Stimulated activated CD4-positive, alpha-beta T cell treated with anti-CD3 and anti-CD28 coated beads, Interleukin-1b, Interleukin-23, amount 100 ng/mL, for 1 hour (primary cell): Measurements from ENCODE around the gene PRKCA.
"Not testable (repeated sequence)": the region's sequence is repeated elsewhere in the genome, so short reads cannot be mapped to it uniquely, and the experiment has no call there.

Source experiments
- DNase-seq, 2 donors: peaks; one replicate each; pipeline ENCODE4 v3.0.0-alpha.2; 2020; ENCODE audit warnings: low read depth in 2 of 2

The PRKCA gene

GRCh38 chr17:66438101-66438500, 135.7 kb downstream of the PRKCA start:
- no peak for DNase-seq

GRCh38 chr17:66441101-66441661, 138.8 kb downstream of the PRKCA start:
- DNase-seq: no peak

- no peak for DNase-seq
Observed at GRCh38 chr17:66443166-66443565, 140.8 kb downstream of the PRKCA start.

- no peak for DNase-seq
Observed at GRCh38 chr17:66443606-66444005, 141.2 kb downstream of the PRKCA start.

- DNase-seq: no peak
Observed at GRCh38 chr17:66444031-66444430, 141.6 kb downstream of the PRKCA start.

- DNase-seq: no peak
Observed at GRCh38 chr17:66445229-66445628, 142.8 kb downstream of the PRKCA start.

- no peak for DNase-seq
Observed at GRCh38 chr17:66446419-66446818, 144.0 kb downstream of the PRKCA start.

- DNase-seq: no peak
Observed at GRCh38 chr17:66447159-66447558, 144.7 kb downstream of the PRKCA start.

- no peak for DNase-seq
Observed at GRCh38 chr17:66448026-66448639, 145.7 kb downstream of the PRKCA start.

- DNase-seq: no peak
Observed at GRCh38 chr17:66449418-66449977, 147.1 kb downstream of the PRKCA start.

GRCh38 chr17:66450008-66450851, 147.8 kb downstream of the PRKCA start:
- no peak for DNase-seq

- DNase-seq: no peak
Observed at GRCh38 chr17:66450852-66451158, 148.4 kb downstream of the PRKCA start.

GRCh38 chr17:66451188-66452149, 149.1 kb downstream of the PRKCA start:
- no peak for DNase-seq

GRCh38 chr17:66455060-66455459, 152.6 kb downstream of the PRKCA start:
- DNase-seq: no peak

- not testable (repeated sequence) for DNase-seq
Observed at GRCh38 chr17:66457499-66457898, 155.1 kb downstream of the PRKCA start.

GRCh38 chr17:66458782-66459181, 156.4 kb downstream of the PRKCA start:
- DNase-seq: no peak

GRCh38 chr17:66459811-66460270, 157.4 kb downstream of the PRKCA start:
- no peak for DNase-seq

GRCh38 chr17:66460558-66460957, 158.1 kb downstream of the PRKCA start:
- DNase-seq: no peak

- DNase-seq: no peak
Observed at GRCh38 chr17:66461343-66461995, 159.1 kb downstream of the PRKCA start.

GRCh38 chr17:66462010-66462409, 159.6 kb downstream of the PRKCA start:
- no peak for DNase-seq

- no peak for DNase-seq
Observed at GRCh38 chr17:66464921-66465320, 162.5 kb downstream of the PRKCA start.
